H9 (cell line): ENCODE results near the gene CEP131. TPM values are rescaled to one million over a fixed set of nuclear protein-coding genes. Genes with fewer than 3 reads are reported as not detected.

ENCODE experiments used
- DNase-seq: peaks from one replicate; pipeline ENCODE4 v3.0.0-alpha.2; 2017
- H2AFZ ChIP-seq: one replicate; pipeline ENCODE4 v1.6.1; 2013; ENCODE audit warnings: mild to moderate bottlenecking, low read length, control low read depth, moderate library complexity
- H2AK5ac ChIP-seq: 2 replicates; pipeline ENCODE4 v1.6.1; 2013; ENCODE audit warnings: low read length, control low read depth, mixed read lengths; ENCODE audit not compliant: insufficient read length
- H2BK120ac ChIP-seq: one replicate; pipeline ENCODE4 v1.6.1; 2013; ENCODE audit warnings: low read depth, mild to moderate bottlenecking, low read length, control low read depth, inconsistent platforms; ENCODE audit not compliant: poor library complexity, severe bottlenecking
- H2BK12ac ChIP-seq: 2 replicates; pipeline ENCODE4 v1.6.1; 2013; ENCODE audit warnings: low read length, control low read depth, mixed read lengths, low read depth; ENCODE audit not compliant: insufficient read length
- H2BK15ac ChIP-seq: 2 replicates; pipeline ENCODE4 v1.6.1; 2013; ENCODE audit warnings: low read depth, low read length, control low read depth
- H2BK20ac ChIP-seq: one replicate; pipeline ENCODE4 v1.6.1; 2013; ENCODE audit warnings: low read depth, mild to moderate bottlenecking, low read length, control low read depth, inconsistent platforms; ENCODE audit not compliant: poor library complexity, severe bottlenecking
- H2BK5ac ChIP-seq: 2 replicates; pipeline ENCODE4 v1.6.1; 2013; ENCODE audit warnings: low read length, control low read depth, mixed read lengths; ENCODE audit not compliant: insufficient read length
- H3K14ac ChIP-seq: 2 replicates; pipeline ENCODE4 v1.6.1; 2013; ENCODE audit warnings: low read length, control low read depth; ENCODE audit not compliant: insufficient read depth
- H3K18ac ChIP-seq: 2 replicates; pipeline ENCODE4 v1.6.1; 2013; ENCODE audit warnings: low read depth, mild to moderate bottlenecking, mixed read lengths, low read length, control low read depth; ENCODE audit not compliant: insufficient read length
- H3K23ac ChIP-seq: 2 replicates; pipeline ENCODE4 v1.6.1; 2013; ENCODE audit warnings: low read length, control low read depth, mixed read lengths, low read depth; ENCODE audit not compliant: insufficient read length
- H3K23me2 ChIP-seq: 2 replicates; pipeline ENCODE4 v1.6.1; 2013; ENCODE audit warnings: low read depth, mild to moderate bottlenecking, mixed read lengths, low read length, control low read depth; ENCODE audit not compliant: insufficient read length, poor library complexity, severe bottlenecking
- H3K27ac ChIP-seq: 2 replicates; pipeline ENCODE4 v1.5.1; 2013; ENCODE audit warnings: low read length, control low read depth, mixed read lengths, low read depth; ENCODE audit not compliant: insufficient read length
- H3K27me3 ChIP-seq: 2 replicates; pipeline ENCODE4 v1.6.1; 2013; ENCODE audit warnings: low read length, control low read depth, inconsistent platforms; ENCODE audit not compliant: insufficient read depth
- H3K4ac ChIP-seq: 2 replicates; pipeline ENCODE4 v1.6.1; 2013; ENCODE audit warnings: low read depth, mild to moderate bottlenecking, control low read depth, inconsistent platforms, low read length, moderate library complexity
- H3K4me1 ChIP-seq: 2 replicates; pipeline ENCODE4 v1.6.1; 2013; ENCODE audit warnings: low read length, control low read depth, inconsistent platforms; ENCODE audit not compliant: insufficient read depth
- H3K4me2 ChIP-seq: 2 replicates; pipeline ENCODE4 v1.6.1; 2013; ENCODE audit warnings: low read length, control low read depth, mixed read lengths; ENCODE audit not compliant: insufficient read length, insufficient read depth
- H3K56ac ChIP-seq: 2 replicates; pipeline ENCODE4 v1.6.1; 2013; ENCODE audit warnings: low read depth, mild to moderate bottlenecking, mixed read lengths, low read length, control low read depth; ENCODE audit not compliant: insufficient read length
- H3K79me1 ChIP-seq: 2 replicates; pipeline ENCODE4 v1.6.1; 2013; ENCODE audit warnings: low read depth, mild to moderate bottlenecking, moderate library complexity, low read length, control low read depth, inconsistent platforms; ENCODE audit not compliant: insufficient read depth, poor library complexity, severe bottlenecking
- H3K79me2 ChIP-seq: 2 replicates; pipeline ENCODE4 v1.6.1; 2013; ENCODE audit warnings: low read length, control low read depth, inconsistent platforms; ENCODE audit not compliant: insufficient read depth
- H3K9ac ChIP-seq: 2 replicates; pipeline ENCODE4 v1.6.1; 2013; ENCODE audit warnings: low read length, control low read depth, mixed read lengths; ENCODE audit not compliant: insufficient read length; ENCODE audit errors: extremely low read depth
- H3K9me3 ChIP-seq: one replicate; pipeline ENCODE4 v1.6.1; 2013; ENCODE audit warnings: low read depth, low read length, inconsistent platforms; ENCODE audit not compliant: control insufficient read depth
- H3T11ph ChIP-seq: one replicate; pipeline ENCODE4 v1.6.1; 2013; ENCODE audit warnings: mild to moderate bottlenecking, low read length, control low read depth, inconsistent platforms
- H4K20me1 ChIP-seq: one replicate; pipeline ENCODE4 v1.6.1; 2013; ENCODE audit not compliant: control insufficient read depth, insufficient read length, insufficient read depth
- H4K5ac ChIP-seq: 2 replicates; pipeline ENCODE4 v1.6.1; 2013; ENCODE audit warnings: low read depth, mild to moderate bottlenecking, mixed read lengths, low read length, control low read depth; ENCODE audit not compliant: insufficient read length
- H4K8ac ChIP-seq: replicated peaks from 2 replicates; pipeline ENCODE4 v1.6.1; 2013; ENCODE audit warnings: low read length, control low read depth, mixed read lengths, low read depth; ENCODE audit not compliant: insufficient read length
- H4K91ac ChIP-seq: 2 replicates; pipeline ENCODE4 v1.6.1; 2013; ENCODE audit warnings: low read depth, mild to moderate bottlenecking, moderate library complexity, mixed read lengths, low read length, control low read depth; ENCODE audit not compliant: insufficient read length
- H3K27ac Mint-ChIP-seq, 3 experiments: 2 replicates in 2 of 3; 3 replicates in 1 of 3; pipeline ENCODE4 v1.8.0; 2020 to 2021; ENCODE audit warnings: mixed read lengths in 3 of 3, mild to moderate bottlenecking in 1 of 3, moderate library complexity in 1 of 3
- H3K27me3 Mint-ChIP-seq: 2 replicates; pipeline ENCODE4 v1.8.0; 2021; ENCODE audit warnings: low read depth, mild to moderate bottlenecking, moderate library complexity, mixed read lengths
- H3K36me3 Mint-ChIP-seq, 3 experiments: 2 replicates in 2 of 3; 3 replicates in 1 of 3; pipeline ENCODE4 v1.8.0; 2020 to 2021; ENCODE audit warnings: low read depth in 3 of 3, mixed read lengths in 3 of 3; ENCODE audit not compliant: insufficient read depth in 1 of 3
- H3K4me1 Mint-ChIP-seq, 2 experiments: 2 replicates each; pipeline ENCODE4 v1.8.0; 2020; ENCODE audit warnings: mixed read lengths in 2 of 2
- H3K4me3 Mint-ChIP-seq, 2 experiments: 2 replicates in 1 of 2; 3 replicates in 1 of 2; pipeline ENCODE4 v1.8.0; 2020 to 2021; ENCODE audit warnings: mild to moderate bottlenecking in 2 of 2, mixed read lengths in 2 of 2, moderate library complexity in 1 of 2
- H3K9me3 Mint-ChIP-seq, 2 experiments: 2 replicates in 1 of 2; 3 replicates in 1 of 2; pipeline ENCODE4 v1.8.0; 2020; ENCODE audit warnings: mild to moderate bottlenecking in 2 of 2, mixed read lengths in 2 of 2, moderate library complexity in 1 of 2
- WGBS: extraction: QIAGEN DNeasy Blood & Tissue Kit; methylation state at CpG from one replicate; pipeline ENCODE4 v1.1.7; 2013; ENCODE audit warnings: missing lambda C conversion rate, low lambda C conversion rate, mixed read lengths; ENCODE audit not compliant: insufficient read length; ENCODE audit errors: extremely low coverage; 5-methylcytosine and 5-hydroxymethylcytosine counted together
- total RNA-seq: library from RNA; stranded (reverse); gene quantifications from 2 replicates; pipeline ENCODE4 v1.2.1, GENCODE V29; 2021
- TF ChIP-seq, protein P1 (sequence below): fragments of 200-600 bp; sonication (generic); conservative IDR thresholded peaks from 3 replicates; pipeline ENCODE4 v1.8.0; 2021; ENCODE audit warnings: antibody characterized with exemption, mild to moderate bottlenecking

The CEP131 gene
- total RNA-seq, 1 experiment from 2014 or later: 16.3 TPM

DNA sequence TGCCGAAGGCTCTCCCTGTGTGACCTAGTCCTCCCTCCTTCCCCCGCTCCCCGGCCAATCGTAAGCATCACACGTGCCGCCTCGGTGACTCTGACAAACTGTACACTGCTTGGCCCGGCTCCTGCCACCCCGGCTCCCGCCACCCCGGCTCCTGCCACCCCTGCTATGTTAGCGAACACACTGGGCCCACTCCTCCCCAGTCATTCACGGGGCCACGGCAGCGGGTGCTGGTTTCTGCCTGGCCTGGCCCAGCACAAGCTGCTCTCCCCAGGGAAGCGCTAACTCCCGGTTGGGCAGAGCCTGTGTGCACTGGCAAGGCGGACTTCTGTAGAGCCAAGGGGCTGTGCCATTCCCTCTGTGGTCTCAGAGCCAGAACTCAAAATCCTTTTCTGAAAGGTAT, 38.3 kb upstream of the CEP131 start:
- Mint-ChIP-seq H3K27ac (no peak overlapping the region), H3K36me3 (peaks cover 2 to 27% (median 25%) of the 10 kb centered on the region in 3 experiments; a peak in 6 of 7 replicates), H3K27me3 (no peaks in the 10 kb centered on the region), H3K4me3 (no peak overlapping the region), H3K9me3 (no peaks in the 10 kb centered on the region), H3K4me1 (no peaks in the 10 kb centered on the region)
- H4K20me1 ChIP-seq: no peaks in the 10 kb centered on the region
- no peak overlapping the region for H2BK20ac ChIP-seq
- no peak overlapping the region for H2AFZ ChIP-seq
- no peak overlapping the region for H3K4ac ChIP-seq
- no peak overlapping the region for H4K8ac ChIP-seq
- H4K5ac ChIP-seq: no peak overlapping the region
- no peak overlapping the region for H4K91ac ChIP-seq
- H2BK120ac ChIP-seq: no peak overlapping the region
- H2BK12ac ChIP-seq: no peak overlapping the region
- no peak overlapping the region for H3K14ac ChIP-seq
- no peak overlapping the region for H2BK15ac ChIP-seq
- no peak overlapping the region for H3K4me2 ChIP-seq
- no peaks in the 10 kb centered on the region for H3K79me2 ChIP-seq
- H2AK5ac ChIP-seq: no peak overlapping the region
- no peaks in the 10 kb centered on the region for H3K9me3 ChIP-seq
- no CpG with 5 or more reads among the region's 18 CpGs for WGBS
- H2BK5ac ChIP-seq: no peak overlapping the region
- TF ChIP-seq, protein P1, sequence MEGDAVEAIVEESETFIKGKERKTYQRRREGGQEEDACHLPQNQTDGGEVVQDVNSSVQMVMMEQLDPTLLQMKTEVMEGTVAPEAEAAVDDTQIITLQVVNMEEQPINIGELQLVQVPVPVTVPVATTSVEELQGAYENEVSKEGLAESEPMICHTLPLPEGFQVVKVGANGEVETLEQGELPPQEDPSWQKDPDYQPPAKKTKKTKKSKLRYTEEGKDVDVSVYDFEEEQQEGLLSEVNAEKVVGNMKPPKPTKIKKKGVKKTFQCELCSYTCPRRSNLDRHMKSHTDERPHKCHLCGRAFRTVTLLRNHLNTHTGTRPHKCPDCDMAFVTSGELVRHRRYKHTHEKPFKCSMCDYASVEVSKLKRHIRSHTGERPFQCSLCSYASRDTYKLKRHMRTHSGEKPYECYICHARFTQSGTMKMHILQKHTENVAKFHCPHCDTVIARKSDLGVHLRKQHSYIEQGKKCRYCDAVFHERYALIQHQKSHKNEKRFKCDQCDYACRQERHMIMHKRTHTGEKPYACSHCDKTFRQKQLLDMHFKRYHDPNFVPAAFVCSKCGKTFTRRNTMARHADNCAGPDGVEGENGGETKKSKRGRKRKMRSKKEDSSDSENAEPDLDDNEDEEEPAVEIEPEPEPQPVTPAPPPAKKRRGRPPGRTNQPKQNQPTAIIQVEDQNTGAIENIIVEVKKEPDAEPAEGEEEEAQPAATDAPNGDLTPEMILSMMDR: no peak
- H3T11ph ChIP-seq: no peak overlapping the region
- no peaks in the 10 kb centered on the region for H3K79me1 ChIP-seq
- no peaks in the 10 kb centered on the region for H3K23me2 ChIP-seq
- no peak for DNase-seq
- no peak overlapping the region for H3K27ac ChIP-seq
- H3K56ac ChIP-seq: no peak overlapping the region
- no peaks in the 10 kb centered on the region for H3K27me3 ChIP-seq
- no peak overlapping the region for H3K9ac ChIP-seq
- no peak overlapping the region for H3K23ac ChIP-seq
- no peak overlapping the region for H3K18ac ChIP-seq
- no peaks in the 10 kb centered on the region for H3K4me1 ChIP-seq
